CD4-positive, alpha-beta T cell (primary cell): ENCODE measurements around the gene JAK1. TPM values are rescaled to one million over a fixed set of nuclear protein-coding genes. Genes with fewer than 3 reads are reported as not detected.

Experiments used
- ATAC-seq: fragments of 200-7000 bp; cut with Tn5 transposase; one replicate; pipeline ENCODE4 v1.10.0; 2022; ENCODE audit warnings: mild to moderate bottlenecking; ENCODE audit not compliant: poor library complexity
- CTCF ChIA-PET: fragments of 350-600 bp; sonication (Branson Sonifier 250); formaldehyde crosslinking; loops from one replicate; lab custom pipeline; 2021; ENCODE audit warnings: antibody characterized with exemption, inconsistent platforms; lab: Charles Lee
- POLR2A ChIA-PET: fragments of 350-600 bp; sonication (Branson Sonifier 250); formaldehyde crosslinking; loops from one replicate; lab custom pipeline; 2021; ENCODE audit warnings: antibody characterized with exemption, inconsistent platforms; lab: Charles Lee
- DNase-seq, 14 experiments: peaks; one replicate each; pipeline ENCODE4 v3.0.0-alpha.2; 2013 to 2020; ENCODE audit warnings: mixed read lengths in 2 of 14
- H3K27ac ChIP-seq, 2 donors: one replicate each; pipeline versions ENCODE4 v1.5.1 to v1.7.0; 2013; ENCODE audit warnings: low read length in 2 of 2, low read depth in 1 of 2, mild to moderate bottlenecking in 1 of 2
- H3K27me3 ChIP-seq, 2 experiments: 1 replicate in 1 of 2; 2 replicates in 1 of 2; pipeline versions ENCODE4 v1.6.1 to v1.7.0; 2013; ENCODE audit warnings: low read length in 2 of 2, control low read depth in 1 of 2, mild to moderate bottlenecking in 1 of 2, moderate library complexity in 1 of 2; ENCODE audit not compliant: insufficient read depth in 2 of 2, control insufficient read depth in 1 of 2
- H3K36me3 ChIP-seq: one replicate; pipeline ENCODE4 v1.6.1; 2013; ENCODE audit warnings: low read length, control low read depth; ENCODE audit not compliant: insufficient read depth
- H3K4me1 ChIP-seq: one replicate; pipeline ENCODE4 v1.6.1; 2013; ENCODE audit warnings: low read length, control low read depth; ENCODE audit not compliant: insufficient read depth
- H3K4me3 ChIP-seq: one replicate; pipeline ENCODE4 v1.5.1; 2013; ENCODE audit warnings: mild to moderate bottlenecking, low read length, moderate library complexity
- H3K9me3 ChIP-seq, 2 experiments: 1 replicate in 1 of 2; 2 replicates in 1 of 2; pipeline versions ENCODE4 v1.6.1 to v1.7.0; 2013; ENCODE audit warnings: low read length in 2 of 2, mild to moderate bottlenecking in 2 of 2, control low read depth in 1 of 2, moderate library complexity in 1 of 2; ENCODE audit not compliant: control insufficient read depth in 1 of 2, insufficient read depth in 1 of 2
- H3K27ac Mint-ChIP-seq: one replicate; pipeline ENCODE4 v1.8.0; 2020; ENCODE audit warnings: mixed read lengths
- H3K27me3 Mint-ChIP-seq: one replicate; pipeline ENCODE4 v1.8.0; 2021; ENCODE audit warnings: mixed read lengths
- H3K36me3 Mint-ChIP-seq: one replicate; pipeline ENCODE4 v1.8.0; 2021; ENCODE audit warnings: low read depth, mixed read lengths
- H3K4me1 Mint-ChIP-seq: one replicate; pipeline ENCODE4 v1.8.0; 2021; ENCODE audit warnings: low read depth, mixed read lengths
- H3K4me3 Mint-ChIP-seq: one replicate; pipeline ENCODE4 v1.8.0; 2020; ENCODE audit warnings: mild to moderate bottlenecking, mixed read lengths
- H3K9me3 Mint-ChIP-seq: one replicate; pipeline ENCODE4 v1.8.0; 2020; ENCODE audit warnings: mixed read lengths
- CTCF ChIP-seq: fragments of 200-600 bp; IDR thresholded peaks from one replicate; pipeline ENCODE4 v1.8.0; 2022; ENCODE audit warnings: antibody characterized with exemption, mild to moderate bottlenecking
- intact Hi-C, 2 experiments: fragments of 100-400 bp; cut with DNase I in 1 of 2; cut with micrococcal nuclease in 1 of 2; formaldehyde crosslinking; loops; one replicate each; pipeline versions ENCODE4 v1.15.1 to v1.9.0; 2023 to 2025; cut with DNase I, micrococcal nuclease
- total RNA-seq, 174 experiments: library from RNA in 2 of 174; stranded (reverse) in 2 of 174; gene quantifications; one replicate each; pipeline ENCODE4 v1.2.3 and lab custom pipeline; 2021 to 2026

Gene JAK1
- total RNA-seq, 2 experiments from 2014 or later = 240 to 252 TPM

- peaks cover 99% of the 10 kb centered on the region for H3K4me1 Mint-ChIP-seq
- Histone ChIP-seq H3K4me3 (no peak overlapping the region), H3K9me3 (no peaks in the 10 kb centered on the region), H3K27ac (no peak overlapping the region), H3K4me1 (peaks cover 65% of the 10 kb centered on the region), H3K36me3 (no peaks in the 10 kb centered on the region), H3K27me3 (no peaks in the 10 kb centered on the region)
- ChIA-PET CTCF (interaction anchor here (1.5 kb wide), 1 partner anchor 10 kb away, joined by 5 read pairs; no protein-coding TSS in a partner anchor), POLR2A (interaction anchor here (1.0 to 2.2 kb wide), 3 partner anchors 17 to 72 kb away, joined by 3 to 12 read pairs (median 8); partner anchors contain the start of gene JAK1)
- no peaks in the 10 kb centered on the region for H3K9me3 Mint-ChIP-seq
- ATAC-seq (no peak), DNase-seq (no peak)
- peak overlapping the region; percentile 16 for H3K4me3 Mint-ChIP-seq
- no peaks in the 10 kb centered on the region for H3K27me3 Mint-ChIP-seq
- H3K36me3 Mint-ChIP-seq = no peaks in the 10 kb centered on the region
- H3K27ac Mint-ChIP-seq = peak overlapping the region; percentile 2
- intact Hi-C loops = loop anchor here in 1 of 2 experiments (2.0 kb wide), 1 partner anchor 13 kb away; no protein-coding TSS in a partner anchor
- TF ChIP-seq CTCF = no peak
Observed at GRCh38 chr1:64893921-64894320, 72.4 kb downstream of the JAK1 start.

- no peaks in the 10 kb centered on the region for H3K27me3 ChIP-seq
- CTCF ChIA-PET = interaction anchor here (0.5 to 1.5 kb wide), 3 partner anchors 11 to 80 kb away, joined by 3 to 5 read pairs (median 4); no protein-coding TSS in a partner anchor
- no peak for TF ChIP-seq CTCF
- DNase-seq = no peak
- intact Hi-C loops = loop anchor here in 1 of 2 experiments (2.0 kb wide), 1 partner anchor 14 kb away; no protein-coding TSS in a partner anchor
- no peak overlapping the region for H3K27ac ChIP-seq
- no peaks in the 10 kb centered on the region for H3K27me3 Mint-ChIP-seq
- ATAC-seq = no peak
- H3K4me3 Mint-ChIP-seq = peak overlapping the region; percentile 25
- no peaks in the 10 kb centered on the region for H3K36me3 Mint-ChIP-seq
- H3K9me3 Mint-ChIP-seq = no peaks in the 10 kb centered on the region
- POLR2A ChIA-PET = interaction anchor here (0.6 to 1.6 kb wide), 4 partner anchors 11 to 114 kb away, joined by 3 to 8 read pairs (median 3); no protein-coding TSS in a partner anchor
- H3K27ac Mint-ChIP-seq = peak overlapping the region; percentile 67
- H3K4me1 Mint-ChIP-seq = peaks cover 99% of the 10 kb centered on the region
- no peak overlapping the region for H3K4me3 ChIP-seq
- no peaks in the 10 kb centered on the region for H3K36me3 ChIP-seq
- H3K9me3 ChIP-seq = no peaks in the 10 kb centered on the region
- H3K4me1 ChIP-seq = peaks cover 59% of the 10 kb centered on the region
Observed at GRCh38 chr1:64892576-64893573, 73.5 kb downstream of the JAK1 start.

GRCh38 chr1:64891448-64891825, 74.9 kb downstream of the JAK1 start:
- intact Hi-C loops = no loop called here
- H3K27ac Mint-ChIP-seq = peak overlapping the region; percentile 56
- H3K4me3 Mint-ChIP-seq = peak overlapping the region; percentile 52
- Histone ChIP-seq H3K27ac (no peak overlapping the region), H3K4me3 (no peak overlapping the region), H3K9me3 (no peaks in the 10 kb centered on the region), H3K36me3 (no peaks in the 10 kb centered on the region), H3K27me3 (no peaks in the 10 kb centered on the region), H3K4me1 (peaks cover 57% of the 10 kb centered on the region)
- CTCF ChIA-PET = no interaction called here
- TF ChIP-seq CTCF = no peak
- ATAC-seq = peak; percentile 37
- peak in 3 of 14 experiments; percentile 20 to 37 (median 22) for DNase-seq
- POLR2A ChIA-PET = interaction anchor here (0.8 kb wide), 1 partner anchor 14 kb away, joined by 3 read pairs; no protein-coding TSS in a partner anchor
- H3K9me3 Mint-ChIP-seq = no peaks in the 10 kb centered on the region
- peaks cover 5% of the 10 kb centered on the region for H3K36me3 Mint-ChIP-seq
- H3K27me3 Mint-ChIP-seq = no peaks in the 10 kb centered on the region
- H3K4me1 Mint-ChIP-seq = peaks cover 100% of the 10 kb centered on the region
